Neural progenitor cell (in vitro differentiated cells): Measurements from ENCODE around the gene S100A10. TPM values are rescaled to one million over a fixed set of nuclear protein-coding genes. Genes with fewer than 3 reads are reported as not detected.
A peak's percentile ranks its signal among the peaks of the same experiment; 100 is the strongest.

ENCODE experiments used
- DNase-seq: peaks from one replicate; pipeline ENCODE4 v3.0.0-alpha.2; 2016; ENCODE audit warnings: low spot score
- H2AFZ ChIP-seq: fragments of 200-600 bp; sonication (generic); replicated peaks from 2 replicates; pipeline ENCODE4 v1.6.1; 2016; ENCODE audit warnings: antibody characterized with exemption
- H3F3A ChIP-seq: fragments of 200-600 bp; sonication (generic); 2 replicates; pipeline ENCODE4 v1.6.1; 2016; ENCODE audit warnings: antibody characterized with exemption, low read depth
- H3K27ac ChIP-seq: fragments of 200-600 bp; sonication (generic); 2 replicates; pipeline ENCODE4 v1.5.1; 2016; ENCODE audit warnings: mild to moderate bottlenecking
- H3K27me3 ChIP-seq: fragments of 200-600 bp; sonication (generic); 2 replicates; pipeline ENCODE4 v1.6.1; 2016; ENCODE audit warnings: mild to moderate bottlenecking, moderate library complexity
- H3K36me3 ChIP-seq: fragments of 200-600 bp; sonication (generic); 2 replicates; pipeline ENCODE4 v1.5.1; 2016
- H3K4me1 ChIP-seq: fragments of 200-600 bp; sonication (generic); 2 replicates; pipeline ENCODE4 v1.6.1; 2016; ENCODE audit warnings: mixed run types
- H3K4me2 ChIP-seq: fragments of 200-600 bp; sonication (generic); 2 replicates; pipeline ENCODE4 v1.6.1; 2016
- H3K4me3 ChIP-seq: fragments of 200-600 bp; sonication (generic); 2 replicates; pipeline ENCODE4 v1.5.1; 2016
- H3K79me2 ChIP-seq: fragments of 200-600 bp; sonication (generic); 2 replicates; pipeline ENCODE4 v1.6.1; 2016; ENCODE audit warnings: low read depth
- H3K9ac ChIP-seq: fragments of 200-600 bp; sonication (generic); 2 replicates; pipeline ENCODE4 v1.6.1; 2016
- H3K9me3 ChIP-seq: fragments of 200-600 bp; sonication (generic); 2 replicates; pipeline ENCODE4 v1.5.1; 2016; ENCODE audit warnings: low read depth
- H4K20me1 ChIP-seq: fragments of 200-600 bp; sonication (generic); 2 replicates; pipeline ENCODE4 v1.6.1; 2016; ENCODE audit warnings: low read depth
- H3K27ac Mint-ChIP-seq: 3 replicates; pipeline ENCODE4 v1.8.0; 2021; ENCODE audit warnings: mixed read lengths
- H3K27me3 Mint-ChIP-seq: 2 replicates; pipeline ENCODE4 v1.8.0; 2022; ENCODE audit warnings: low read depth, mild to moderate bottlenecking, inconsistent platforms, moderate library complexity, mixed read lengths; ENCODE audit not compliant: insufficient read depth
- H3K36me3 Mint-ChIP-seq: 3 replicates; pipeline ENCODE4 v1.8.0; 2021; ENCODE audit warnings: mixed read lengths
- H3K4me1 Mint-ChIP-seq: 3 replicates; pipeline ENCODE4 v1.8.0; 2021; ENCODE audit warnings: mixed read lengths
- H3K4me3 Mint-ChIP-seq: 3 replicates; pipeline ENCODE4 v1.8.0; 2021; ENCODE audit warnings: mild to moderate bottlenecking, moderate library complexity, mixed read lengths
- H3K9me3 Mint-ChIP-seq: 3 replicates; pipeline ENCODE4 v1.8.0; 2020; ENCODE audit warnings: mixed read lengths
- EZH2 ChIP-seq: fragments of 200-600 bp; sonication (generic); IDR thresholded peaks from 2 replicates; pipeline ENCODE4 v1.6.1; 2017; ENCODE audit warnings: antibody characterized with exemption, mild to moderate bottlenecking, moderate library complexity
- EZH2phosphoT487 ChIP-seq: fragments of 200-600 bp; sonication (generic); IDR thresholded peaks from 2 replicates; pipeline ENCODE4 v1.6.1; 2017; ENCODE audit warnings: antibody characterized with exemption
- total RNA-seq: library from RNA; depleted of rRNA; stranded (reverse); fragments of >200 nt; gene quantifications from 2 replicates; pipeline ENCODE4 v1.2.3, GENCODE V29; 2015; ENCODE audit warnings: low replicate concordance
- TF ChIP-seq, protein P1 (sequence below): fragments of 200-600 bp; sonication (generic); IDR thresholded peaks from 2 replicates; pipeline ENCODE4 v1.5.1; 2017; ENCODE audit warnings: antibody characterized with exemption, mild to moderate bottlenecking

S100A10 gene
- total RNA-seq, 1 donor from 2014 or later = 0.54 TPM

DNA sequence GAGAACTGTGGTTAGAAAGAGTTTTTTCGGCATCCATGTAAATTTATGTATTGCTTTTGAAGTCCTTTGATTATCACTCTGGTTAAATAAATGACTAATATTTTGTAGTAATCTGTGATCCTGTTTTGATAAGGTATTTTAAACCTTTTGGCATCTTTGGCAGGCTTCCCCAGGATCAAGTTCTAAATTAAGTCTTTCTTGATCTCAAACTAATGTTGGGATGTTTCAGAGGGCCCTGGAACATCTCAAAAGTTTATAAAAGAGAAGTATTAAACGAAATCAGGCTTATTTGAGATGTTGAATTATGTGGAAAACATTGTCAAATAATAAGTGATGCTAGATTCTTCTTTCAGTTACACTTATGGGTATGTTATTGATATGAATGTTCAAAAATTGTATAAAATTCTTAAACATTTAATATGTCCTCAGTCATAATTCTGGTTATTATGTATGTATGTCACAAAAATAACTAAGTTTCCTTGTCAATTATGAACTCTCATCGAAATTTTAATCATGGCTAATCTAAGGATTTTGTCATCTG lies 36.6 kb downstream of the S100A10 start:
- Histone ChIP-seq H3K4me1 (no peaks in the 10 kb centered on the region), H2AFZ (no peak overlapping the region), H3F3A (no peaks in the 10 kb centered on the region), H3K27ac (no peak overlapping the region), H3K27me3 (no peaks in the 10 kb centered on the region), H4K20me1 (no peaks in the 10 kb centered on the region), H3K9ac (no peak overlapping the region), H3K36me3 (no peaks in the 10 kb centered on the region), H3K4me2 (no peak overlapping the region), H3K9me3 (no peaks in the 10 kb centered on the region), H3K79me2 (no peaks in the 10 kb centered on the region), H3K4me3 (no peak overlapping the region)
- H3K4me3 Mint-ChIP-seq = no peak overlapping the region
- H3K27me3 Mint-ChIP-seq = no peaks in the 10 kb centered on the region
- TF ChIP-seq EZH2phosphoT487 (no peak), EZH2 (no peak)
- TF ChIP-seq, protein P1, sequence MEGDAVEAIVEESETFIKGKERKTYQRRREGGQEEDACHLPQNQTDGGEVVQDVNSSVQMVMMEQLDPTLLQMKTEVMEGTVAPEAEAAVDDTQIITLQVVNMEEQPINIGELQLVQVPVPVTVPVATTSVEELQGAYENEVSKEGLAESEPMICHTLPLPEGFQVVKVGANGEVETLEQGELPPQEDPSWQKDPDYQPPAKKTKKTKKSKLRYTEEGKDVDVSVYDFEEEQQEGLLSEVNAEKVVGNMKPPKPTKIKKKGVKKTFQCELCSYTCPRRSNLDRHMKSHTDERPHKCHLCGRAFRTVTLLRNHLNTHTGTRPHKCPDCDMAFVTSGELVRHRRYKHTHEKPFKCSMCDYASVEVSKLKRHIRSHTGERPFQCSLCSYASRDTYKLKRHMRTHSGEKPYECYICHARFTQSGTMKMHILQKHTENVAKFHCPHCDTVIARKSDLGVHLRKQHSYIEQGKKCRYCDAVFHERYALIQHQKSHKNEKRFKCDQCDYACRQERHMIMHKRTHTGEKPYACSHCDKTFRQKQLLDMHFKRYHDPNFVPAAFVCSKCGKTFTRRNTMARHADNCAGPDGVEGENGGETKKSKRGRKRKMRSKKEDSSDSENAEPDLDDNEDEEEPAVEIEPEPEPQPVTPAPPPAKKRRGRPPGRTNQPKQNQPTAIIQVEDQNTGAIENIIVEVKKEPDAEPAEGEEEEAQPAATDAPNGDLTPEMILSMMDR = no peak
- no peaks in the 10 kb centered on the region for H3K36me3 Mint-ChIP-seq
- no peaks in the 10 kb centered on the region for H3K4me1 Mint-ChIP-seq
- H3K27ac Mint-ChIP-seq = no peak overlapping the region
- H3K9me3 Mint-ChIP-seq = no peaks in the 10 kb centered on the region
- no peak for DNase-seq

DNA sequence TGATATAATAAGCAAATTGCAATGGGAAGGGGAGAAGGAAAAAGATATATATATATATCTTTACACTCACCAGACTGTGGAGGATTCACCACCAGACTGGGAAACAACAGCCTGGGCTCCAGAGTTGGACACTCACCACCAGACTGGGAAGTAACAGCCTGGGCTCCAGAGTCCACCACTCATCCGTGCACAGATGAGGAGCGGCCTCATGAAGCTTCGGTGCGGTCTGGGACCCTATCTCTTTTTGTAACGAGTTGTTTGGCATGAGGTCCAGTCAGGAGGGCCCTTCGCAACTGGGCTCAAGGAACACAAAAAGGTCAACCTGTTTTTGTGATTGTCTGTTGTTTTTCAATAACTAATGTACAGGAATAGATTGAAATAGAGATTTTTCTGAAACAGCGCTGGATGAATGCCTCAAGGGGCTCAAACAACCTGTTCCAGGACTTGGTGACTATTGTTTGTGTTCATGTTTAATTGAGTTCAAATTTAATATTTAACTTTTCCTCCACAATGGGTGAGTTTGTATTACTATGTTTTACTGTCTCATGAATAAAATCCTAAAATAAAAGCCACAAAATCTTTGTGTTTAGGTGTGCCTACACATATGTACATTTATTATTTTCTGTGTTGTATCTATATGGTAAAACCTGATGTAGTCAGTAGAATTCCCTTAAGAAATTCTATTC lies 40.1 kb downstream of the S100A10 start:
- H3K36me3 Mint-ChIP-seq = no peaks in the 10 kb centered on the region
- Histone ChIP-seq H3K9me3 (no peaks in the 10 kb centered on the region), H3K4me3 (no peak overlapping the region), H3K9ac (no peak overlapping the region), H4K20me1 (no peaks in the 10 kb centered on the region), H3K79me2 (no peaks in the 10 kb centered on the region), H3K4me1 (no peaks in the 10 kb centered on the region), H3K27ac (no peak overlapping the region), H3K27me3 (no peaks in the 10 kb centered on the region), H2AFZ (peak overlapping the region; percentile 3), H3F3A (no peaks in the 10 kb centered on the region), H3K4me2 (no peak overlapping the region), H3K36me3 (no peaks in the 10 kb centered on the region)
- DNase-seq = no peak
- H3K27me3 Mint-ChIP-seq = peaks cover 4% of the 10 kb centered on the region
- H3K27ac Mint-ChIP-seq = no peak overlapping the region
- no peaks in the 10 kb centered on the region for H3K4me1 Mint-ChIP-seq
- TF ChIP-seq EZH2phosphoT487 (no peak), EZH2 (no peak)
- TF ChIP-seq, protein P1 = no peak
- no peaks in the 10 kb centered on the region for H3K9me3 Mint-ChIP-seq
- H3K4me3 Mint-ChIP-seq = no peak overlapping the region

DNA sequence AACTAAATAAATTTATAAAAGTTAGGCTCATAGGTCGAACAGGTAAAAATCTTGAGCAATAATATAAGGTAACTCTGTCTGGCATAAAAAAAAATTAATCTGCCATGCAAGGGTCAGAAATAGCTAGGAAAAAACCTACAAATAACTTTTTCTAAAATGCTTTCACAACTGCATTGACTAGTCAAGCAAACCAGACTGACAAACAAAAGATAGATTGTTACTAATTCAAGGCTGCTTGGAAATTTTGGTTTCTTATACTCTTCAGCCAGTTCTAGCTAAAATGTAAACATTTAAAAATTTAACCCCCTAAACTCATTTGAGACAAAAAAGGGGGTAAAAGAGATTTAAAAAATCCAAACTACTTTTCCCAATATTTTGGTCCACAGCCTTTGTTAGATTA lies 40.8 kb downstream of the S100A10 start:
- H3K27me3 Mint-ChIP-seq = peaks cover 4% of the 10 kb centered on the region
- no peaks in the 10 kb centered on the region for H3F3A ChIP-seq

More for the DNA sequence above, 40.8 kb downstream of the S100A10 start:
- H3K9me3 ChIP-seq = no peaks in the 10 kb centered on the region
- no peaks in the 10 kb centered on the region for H3K4me1 Mint-ChIP-seq
- no peaks in the 10 kb centered on the region for H3K36me3 ChIP-seq
- no peaks in the 10 kb centered on the region for H3K27me3 ChIP-seq
- H3K27ac Mint-ChIP-seq = no peak overlapping the region
- H3K4me3 Mint-ChIP-seq = no peak overlapping the region
- H2AFZ ChIP-seq = no peak overlapping the region
- no peak overlapping the region for H3K4me3 ChIP-seq
- no peak overlapping the region for H3K4me2 ChIP-seq
- no peak overlapping the region for H3K27ac ChIP-seq
- H3K79me2 ChIP-seq = no peaks in the 10 kb centered on the region
- no peaks in the 10 kb centered on the region for H3K36me3 Mint-ChIP-seq
- TF ChIP-seq, protein P1 = no peak
- no peak for TF ChIP-seq EZH2
- H3K4me1 ChIP-seq = no peaks in the 10 kb centered on the region
- H4K20me1 ChIP-seq = no peaks in the 10 kb centered on the region
- DNase-seq = no peak
- H3K9me3 Mint-ChIP-seq = no peaks in the 10 kb centered on the region
- no peak overlapping the region for H3K9ac ChIP-seq
